ENCODE results near the gene IGF2R.

The IGF2R gene

DNA sequence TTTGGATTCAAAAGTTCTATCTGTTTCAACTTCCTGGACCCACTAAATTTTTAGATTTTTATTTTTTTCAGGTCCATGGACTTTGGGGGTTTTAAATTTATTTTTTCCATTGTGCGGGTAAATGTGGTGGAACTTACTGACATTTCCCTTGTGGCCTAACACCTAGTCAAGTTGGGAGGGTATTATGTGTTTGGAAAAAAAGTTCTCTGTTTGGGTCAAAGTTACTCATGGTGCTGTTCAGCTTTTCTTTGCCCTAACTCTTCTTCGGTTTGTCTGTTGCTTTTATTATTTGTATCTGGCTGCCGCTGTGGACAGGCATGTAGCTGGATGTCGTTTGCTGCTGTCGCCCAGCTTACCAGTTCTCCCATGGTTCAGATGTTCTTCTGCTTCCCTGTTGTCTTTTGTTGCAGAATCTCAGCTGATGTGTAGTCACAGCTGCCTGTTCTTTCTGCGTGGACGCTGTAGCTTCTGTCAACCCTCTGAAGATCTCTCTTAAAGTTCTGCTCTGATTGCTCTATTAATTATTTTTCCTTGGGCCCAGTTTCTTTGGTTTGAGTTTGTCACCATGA, 7.9 kb downstream of the IGF2R start:
- DNase-seq (ENCODE audit: low read depth), result no peak

DNA sequence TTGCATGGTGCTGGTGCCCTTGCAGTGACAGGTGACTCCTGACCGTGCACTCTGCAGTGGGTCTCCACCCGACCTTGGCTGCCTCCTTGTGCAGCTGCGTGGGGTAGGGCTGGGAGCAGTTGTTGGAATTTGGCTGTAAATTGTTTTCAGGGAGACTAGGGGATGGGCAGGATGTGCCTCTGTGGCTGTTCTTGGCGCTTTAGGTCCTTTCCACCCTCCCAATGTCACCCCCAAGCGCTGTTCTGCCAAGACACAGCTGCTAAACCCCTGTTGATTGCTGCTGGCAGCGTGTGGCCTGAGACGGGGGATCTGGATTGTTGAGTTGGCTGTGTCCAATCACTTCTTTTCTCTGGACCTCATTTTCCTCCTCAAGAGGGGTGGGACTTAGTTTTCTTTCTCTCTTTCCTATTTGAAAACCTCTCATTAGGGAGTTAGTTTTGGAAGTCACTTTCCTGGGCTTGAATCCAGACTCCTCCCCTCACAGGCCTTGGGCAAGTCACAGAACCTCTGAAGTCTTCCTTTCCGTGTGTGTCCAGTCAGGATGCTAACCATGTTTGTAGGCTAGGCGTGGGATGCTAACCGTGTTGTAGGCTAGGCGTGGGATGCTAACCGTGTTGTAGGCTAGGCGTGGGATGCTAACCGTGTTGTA, 8.5 kb downstream of the IGF2R start:
- no peak for DNase-seq (ENCODE audit: low read depth)

DNA sequence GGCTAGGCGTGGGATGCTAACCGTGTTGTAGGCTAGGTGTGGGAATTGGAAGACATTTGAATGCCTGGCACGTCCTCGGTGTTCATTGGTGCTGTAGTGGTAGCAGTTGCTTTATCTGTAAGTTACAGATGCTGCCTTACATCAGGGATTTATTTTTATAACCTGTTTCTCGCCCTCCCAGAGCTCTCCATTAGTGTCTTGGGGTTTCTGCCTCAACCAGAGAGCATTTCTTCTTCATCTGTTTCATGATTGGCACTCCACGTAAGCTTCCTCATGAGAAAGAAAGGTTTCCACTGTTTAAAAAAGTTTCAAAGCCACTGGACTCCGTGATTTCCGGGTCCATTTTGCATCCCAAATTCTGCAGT, 9.0 kb downstream of the IGF2R start:
- no peak for DNase-seq (ENCODE audit: low read depth)

DNA sequence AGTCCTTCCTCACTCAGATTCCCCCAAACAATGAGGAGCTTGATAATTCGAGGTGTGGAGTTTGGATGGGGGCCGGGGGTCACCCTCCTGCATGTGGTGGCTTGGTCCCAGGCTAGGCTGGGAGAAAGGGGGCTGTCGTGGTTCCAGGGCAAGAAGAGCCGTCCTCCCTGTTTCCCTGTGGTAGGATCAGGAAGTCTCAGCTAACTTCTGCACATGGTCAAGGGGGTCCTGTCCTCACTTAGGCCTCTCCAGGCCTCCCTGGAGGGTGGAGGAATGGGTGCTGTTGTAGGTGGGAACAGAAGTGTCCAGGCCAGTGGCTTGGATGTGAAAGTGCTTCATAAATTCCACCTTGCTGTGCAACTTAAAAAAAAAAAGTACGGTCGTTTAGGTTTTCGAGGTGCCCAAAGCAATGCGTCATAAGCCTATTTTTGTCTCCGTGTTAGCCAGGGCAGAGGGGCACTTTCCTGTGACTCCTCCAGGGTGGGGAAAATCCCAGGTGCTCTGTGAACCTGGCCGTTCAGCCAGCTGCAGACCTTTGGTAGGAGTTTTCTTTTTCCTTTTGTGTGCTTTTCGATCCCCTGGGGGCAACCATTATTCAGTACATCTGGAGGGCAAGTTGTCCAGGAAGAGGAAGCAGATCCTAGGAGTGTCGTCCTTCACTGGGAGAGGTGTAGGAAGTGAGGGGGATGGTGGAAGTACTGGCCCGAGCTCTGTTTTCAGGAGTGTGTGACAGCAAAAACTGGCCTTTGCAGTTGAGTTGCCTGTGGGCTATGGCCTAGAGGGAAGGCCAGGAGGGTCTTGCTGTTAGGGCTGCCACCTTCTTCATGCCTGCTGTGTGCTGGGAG, 9.6 kb downstream of the IGF2R start:
- DNase-seq (ENCODE audit: low read depth), result no peak

DNA sequence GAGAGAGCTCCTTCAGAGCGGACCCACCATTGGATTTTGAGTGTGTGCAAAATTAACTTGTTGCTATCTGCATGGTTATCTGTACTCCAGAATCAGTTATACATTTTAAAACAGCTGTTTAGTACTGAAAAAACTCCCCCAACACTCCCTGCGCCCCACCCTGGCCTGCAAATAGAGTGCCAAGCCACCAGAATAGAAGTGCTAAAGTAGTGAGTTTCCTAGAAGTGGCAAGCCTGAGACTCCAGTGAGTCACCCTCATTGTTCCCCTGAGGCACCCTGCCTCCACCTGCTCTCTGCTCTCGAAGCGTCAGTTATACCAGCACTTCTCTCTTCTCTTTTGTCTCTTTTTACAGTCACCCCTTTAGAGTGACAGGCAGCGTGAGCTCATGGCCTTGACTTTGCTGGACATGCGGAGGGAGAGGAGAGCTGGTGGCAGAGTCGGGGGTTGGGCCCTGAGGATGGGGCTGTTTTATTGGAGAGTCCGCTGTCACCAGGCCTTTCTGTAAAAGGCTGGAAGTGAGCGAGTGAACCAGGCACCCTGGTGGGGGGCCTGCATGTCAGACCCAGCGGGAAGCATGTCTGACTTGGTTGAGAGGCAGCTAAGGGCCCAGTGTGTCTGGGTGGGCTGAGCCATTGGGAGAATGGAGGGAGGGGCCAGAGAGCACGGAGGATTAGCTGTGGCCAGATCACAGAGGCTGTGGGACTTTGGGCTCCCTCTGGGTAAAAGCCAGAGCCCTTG, 10.4 kb downstream of the IGF2R start:
- no peak for DNase-seq (ENCODE audit: low read depth)

DNA sequence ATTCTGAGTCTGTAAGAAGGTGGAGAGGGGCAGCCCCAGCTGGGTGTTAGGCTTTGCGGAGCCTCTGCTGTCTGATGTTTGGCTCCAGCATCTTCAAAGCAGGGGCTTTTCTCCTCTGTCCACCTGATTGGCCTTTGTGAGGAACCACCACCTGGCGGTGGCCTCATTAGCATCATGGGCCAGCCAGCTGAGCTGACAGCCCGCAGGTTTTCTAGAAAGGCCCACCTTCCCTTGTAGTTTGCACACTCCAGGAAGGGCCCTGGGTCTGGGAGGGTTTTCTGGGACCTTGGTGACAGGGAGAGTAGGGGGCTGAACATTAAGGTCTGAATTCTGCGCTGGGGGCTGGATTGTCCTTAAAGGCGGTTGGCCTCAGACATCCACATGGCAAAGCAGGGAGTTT, 11.6 kb downstream of the IGF2R start:
- no peak for DNase-seq (ENCODE audit: low read depth)

DNA sequence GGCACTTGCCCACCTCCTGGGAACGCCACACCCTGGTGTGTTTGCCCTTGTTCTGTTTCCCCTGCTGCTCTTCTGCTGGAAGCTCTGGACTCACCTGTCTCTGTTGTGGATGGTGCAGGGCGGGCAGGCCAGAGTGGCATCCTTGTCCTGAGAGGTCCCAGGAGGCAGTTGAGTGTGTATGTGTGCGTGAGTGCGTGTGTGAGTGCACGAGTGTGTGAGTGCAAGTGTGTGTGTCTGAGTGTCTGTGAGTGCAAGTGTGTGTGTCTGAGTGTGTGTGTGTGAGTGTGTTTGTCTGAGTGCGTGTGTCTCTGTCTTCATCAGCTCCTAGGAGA, 12.2 kb downstream of the IGF2R start:
- DNase-seq (ENCODE audit: low read depth), result no peak

DNA sequence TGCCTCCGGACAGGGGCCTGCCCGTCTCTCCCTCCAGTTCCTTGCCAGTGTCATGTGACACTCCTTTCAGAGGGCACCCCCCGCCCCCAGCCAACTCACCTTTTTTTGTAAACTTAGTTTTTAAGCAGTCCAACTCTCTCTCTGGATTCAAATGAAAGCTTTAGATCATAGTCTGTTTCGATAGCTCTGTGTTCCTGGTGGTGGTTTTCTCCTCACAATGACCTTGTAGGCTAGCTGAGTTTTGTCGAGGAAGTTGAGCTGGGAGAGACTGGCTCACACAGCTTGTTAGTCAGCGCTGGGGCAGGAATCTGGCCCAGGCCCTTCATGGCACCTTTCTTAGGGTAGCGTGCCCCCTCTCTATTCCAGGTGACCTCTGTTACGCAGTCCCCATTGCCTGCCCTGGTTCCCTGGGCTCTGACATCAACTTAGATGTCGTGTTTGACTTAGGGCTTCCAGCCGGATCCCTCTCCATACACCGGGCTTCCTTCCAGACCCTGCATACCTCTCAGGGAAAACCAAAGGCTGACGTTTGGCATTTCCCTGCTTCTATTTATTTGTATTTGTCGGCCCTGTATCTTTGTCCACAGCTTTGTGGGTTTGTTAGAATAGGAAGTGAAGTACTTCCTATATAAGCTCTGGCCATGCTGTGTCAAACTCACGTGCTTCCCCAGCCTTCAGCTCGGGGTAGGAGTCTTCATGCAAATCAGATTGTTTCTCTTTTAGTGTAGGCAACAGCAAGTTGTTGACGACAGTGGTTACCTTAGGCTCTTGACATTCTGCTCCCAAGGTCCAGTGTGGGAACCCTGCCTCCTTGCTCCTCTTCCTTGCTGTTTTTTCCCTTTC, 12.7 kb downstream of the IGF2R start:
- DNase-seq (ENCODE audit: low read depth), result no peak

DNA sequence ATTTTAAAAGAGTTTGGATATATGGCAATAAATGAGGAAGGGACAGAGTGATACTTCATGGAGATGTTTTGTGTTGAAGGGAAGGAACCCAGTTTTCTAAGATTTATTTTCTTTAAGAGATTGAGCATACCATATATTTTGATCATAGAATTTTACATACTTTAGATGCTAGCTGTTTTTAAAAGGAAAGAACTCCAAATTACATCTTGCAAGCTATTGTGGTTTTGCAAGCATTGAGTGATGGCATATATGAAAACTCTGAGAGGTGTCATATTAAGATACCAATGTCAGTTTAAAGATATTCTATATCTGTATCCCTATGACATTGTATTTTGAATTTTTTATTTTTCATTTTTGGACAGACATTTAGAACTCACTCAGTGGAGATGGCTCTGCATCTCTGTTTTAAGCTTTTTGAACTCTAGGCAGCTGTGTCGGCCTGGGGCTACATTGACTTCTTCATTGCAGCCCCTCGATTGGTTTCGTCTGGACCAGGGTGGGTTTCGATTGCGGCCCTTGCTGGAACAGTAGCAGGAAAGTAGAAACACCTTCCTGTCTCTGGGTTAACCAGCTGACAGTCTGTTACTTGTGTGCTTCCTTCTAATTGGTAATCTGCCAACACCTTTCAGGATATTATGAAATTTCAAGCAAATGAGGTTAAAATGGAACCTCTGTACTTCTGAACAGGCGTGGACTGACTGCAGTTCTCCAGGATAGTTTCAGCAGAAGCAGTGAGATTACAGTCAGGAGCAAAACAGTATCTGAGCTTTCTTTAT, 14.0 kb downstream of the IGF2R start:
- DNase-seq (ENCODE audit: low read depth), result no peak

DNA sequence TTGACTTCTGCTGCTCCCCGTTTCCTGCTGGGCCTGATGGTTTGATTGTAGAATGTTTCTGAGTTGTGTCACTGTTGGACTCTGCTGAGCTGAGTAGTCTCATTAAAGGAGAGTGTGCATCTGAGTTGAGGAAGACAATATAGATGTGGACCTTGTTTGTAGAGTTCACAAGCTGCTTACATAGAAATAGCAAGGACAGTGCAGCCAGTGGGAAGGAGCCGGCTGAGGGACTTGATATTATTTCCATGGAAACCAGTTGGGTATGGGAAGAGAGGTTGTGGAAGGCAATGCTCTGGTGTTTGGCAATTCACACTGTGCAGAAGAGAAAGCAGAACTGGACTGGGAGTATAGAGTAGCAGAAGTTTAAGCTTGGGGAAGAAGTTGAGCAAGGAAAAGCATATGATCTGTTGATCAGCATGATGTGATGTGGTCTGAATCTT, 14.8 kb downstream of the IGF2R start:
- no peak for DNase-seq (ENCODE audit: low read depth)

DNA sequence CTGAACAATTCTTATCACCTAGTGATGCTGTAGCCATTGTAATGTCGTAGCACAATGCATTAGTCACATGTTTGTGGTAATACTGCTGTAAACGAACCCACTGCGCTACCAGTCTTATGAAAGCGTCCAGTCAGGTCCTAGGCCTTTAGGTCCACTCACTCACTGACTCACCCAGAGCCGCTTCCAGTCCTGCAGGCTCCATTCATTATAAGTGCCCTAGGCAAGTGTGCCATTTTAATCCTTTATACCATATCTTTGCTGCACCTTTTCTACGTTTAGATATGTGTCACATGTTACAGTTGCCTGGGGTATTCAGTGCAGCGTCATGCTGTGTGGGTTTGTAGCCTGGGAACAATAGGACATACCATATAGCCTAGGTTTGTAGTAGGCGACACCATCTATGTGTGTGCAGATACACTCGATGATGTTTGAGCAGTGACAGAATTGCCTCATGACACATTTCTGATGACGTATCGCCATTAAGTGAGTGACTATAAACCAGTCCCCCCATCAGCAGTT, 15.4 kb downstream of the IGF2R start:
- DNase-seq (ENCODE audit: low read depth), result no peak

DNA sequence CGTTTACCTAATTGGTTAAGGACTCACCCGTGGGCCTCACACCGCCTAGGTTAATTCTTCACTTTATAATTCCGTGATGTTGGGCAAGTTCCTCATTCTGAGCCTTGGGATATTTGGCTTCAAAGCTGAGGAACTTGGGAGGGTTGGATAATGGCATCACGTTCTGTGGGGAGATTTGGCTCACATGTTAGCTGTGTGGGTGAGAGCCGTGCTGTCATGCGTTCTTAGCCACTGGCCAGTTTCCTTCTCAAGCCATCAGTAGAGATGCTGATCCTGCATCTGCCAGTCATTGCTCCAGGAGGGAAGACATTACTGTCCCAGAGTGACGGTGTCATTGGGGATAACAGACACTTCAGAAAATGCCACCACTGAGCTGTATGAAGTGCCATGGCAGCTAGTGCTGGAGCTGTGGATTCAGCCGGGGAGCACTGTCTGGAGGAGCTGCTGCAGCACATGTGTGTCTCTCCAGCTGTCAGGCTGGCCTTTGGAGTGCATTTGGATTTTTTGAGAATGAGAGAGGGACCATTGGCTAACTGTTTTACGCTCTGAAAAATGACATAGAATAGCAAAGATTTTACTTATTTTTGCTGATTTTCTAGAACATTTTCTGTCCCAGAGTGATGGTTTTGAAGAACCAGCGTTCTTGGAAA, 16.5 kb downstream of the IGF2R start:
- no peak for DNase-seq (ENCODE audit: low read depth)

DNA sequence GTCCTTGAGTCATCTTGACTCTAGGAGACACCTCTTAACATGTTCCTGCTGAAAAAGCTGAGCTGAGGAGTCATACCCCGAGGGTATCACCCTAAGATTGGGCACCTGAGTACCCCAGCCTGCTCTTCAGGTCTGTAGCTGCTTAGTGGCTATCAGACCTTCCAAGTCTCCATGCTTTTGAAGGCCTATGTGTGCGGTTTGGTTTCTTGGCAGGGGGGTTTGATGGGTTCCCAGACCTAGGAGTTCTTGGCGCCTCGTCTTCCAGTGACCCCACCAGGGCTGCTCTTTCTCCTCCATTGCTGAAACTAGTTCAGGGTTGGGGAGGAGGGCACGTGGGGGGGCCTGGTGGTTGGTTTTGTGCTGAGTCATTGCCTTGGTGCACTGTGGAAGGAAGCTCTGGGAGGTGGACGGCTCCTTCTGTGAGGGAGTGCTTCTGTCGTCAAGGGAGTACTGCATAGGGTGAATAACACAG, 20.1 kb downstream of the IGF2R start:
- no peak for DNase-seq (ENCODE audit: low read depth)

DNA sequence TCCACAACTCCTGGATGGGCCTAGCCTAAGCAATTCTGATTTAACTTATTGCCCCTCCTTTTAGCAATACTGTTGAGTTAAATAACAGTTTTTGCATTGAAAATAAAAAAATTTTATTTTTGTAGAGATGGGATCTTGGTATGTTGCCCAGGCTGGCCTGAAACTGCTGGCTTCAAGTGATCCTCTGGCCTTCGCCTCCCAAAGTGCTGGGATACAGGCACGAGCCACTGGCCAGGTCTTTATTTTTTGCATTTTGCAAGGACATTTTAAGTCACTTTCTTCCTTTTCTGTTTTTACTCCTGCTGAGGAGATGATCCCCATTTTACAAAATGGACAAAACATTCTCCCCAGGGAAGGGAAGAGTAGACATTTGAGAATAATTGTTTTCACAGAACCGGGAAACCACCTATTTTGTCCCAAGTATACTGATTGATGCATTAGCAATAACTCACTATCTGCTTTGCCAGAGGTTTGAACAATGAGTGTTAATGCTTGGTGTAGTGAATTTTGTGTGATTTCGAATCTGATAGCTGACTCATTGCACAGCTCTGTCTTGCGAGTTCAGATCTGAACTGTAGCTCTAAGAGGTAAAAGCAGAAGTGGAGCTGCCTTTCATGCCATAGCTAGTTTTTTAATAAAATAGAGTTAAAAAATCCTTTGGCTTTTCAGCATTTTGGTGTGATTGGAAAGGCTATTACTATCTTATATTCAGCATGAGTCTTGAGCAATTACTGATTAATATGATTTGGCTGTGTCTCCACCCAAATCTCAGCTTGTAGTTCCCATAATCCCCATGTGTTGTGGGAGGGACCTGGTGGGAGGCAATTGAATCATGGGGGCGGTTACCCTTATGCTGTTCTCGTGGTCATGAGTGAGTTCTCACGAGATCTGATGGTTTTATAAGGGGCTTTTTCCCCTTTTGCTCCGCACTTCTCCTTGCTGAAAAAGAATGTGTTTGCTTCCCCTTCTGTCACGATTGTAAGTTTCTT, 20.9 kb downstream of the IGF2R start:
- no peak for DNase-seq (ENCODE audit: low read depth)

DNA sequence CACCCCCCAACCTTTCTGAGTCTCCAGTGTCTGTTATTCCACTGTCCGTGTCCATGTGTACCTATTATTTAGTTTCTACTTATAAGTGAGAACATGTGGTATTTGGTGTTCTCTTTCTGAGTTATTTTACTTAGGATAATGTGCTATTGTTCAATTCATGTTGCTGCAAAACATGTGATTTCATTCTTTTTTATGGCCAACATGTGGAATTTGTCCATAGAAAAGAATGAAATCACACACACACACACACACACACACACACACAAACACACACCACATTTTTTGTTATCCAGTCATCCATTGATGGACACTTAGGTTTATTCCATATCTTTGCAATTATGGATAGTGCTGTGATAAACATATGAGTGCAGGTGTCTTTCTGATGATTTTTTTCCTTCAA, 23.5 kb downstream of the IGF2R start:
- no peak for DNase-seq (ENCODE audit: low read depth)

DNA sequence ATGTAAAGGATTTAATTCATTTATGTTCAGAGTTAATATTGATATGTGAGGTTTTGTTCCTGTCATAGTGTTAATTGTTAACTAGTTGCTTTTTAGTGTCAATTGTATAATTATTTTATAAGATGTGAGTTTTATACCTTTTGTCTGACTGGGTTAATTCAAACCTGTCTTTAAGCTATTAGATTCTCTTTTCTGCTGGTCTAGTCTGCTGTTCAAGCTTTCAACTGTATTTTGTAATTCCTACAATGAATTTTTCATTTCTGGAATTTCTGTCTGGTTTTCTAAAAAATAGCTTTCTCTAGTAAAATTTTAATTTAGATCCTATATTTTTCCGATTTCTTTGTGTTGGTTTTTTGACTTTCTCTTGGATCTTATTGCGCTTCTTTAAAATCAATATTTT, 26.5 kb downstream of the IGF2R start:
- DNase-seq (ENCODE audit: low read depth), result no peak

DNA sequence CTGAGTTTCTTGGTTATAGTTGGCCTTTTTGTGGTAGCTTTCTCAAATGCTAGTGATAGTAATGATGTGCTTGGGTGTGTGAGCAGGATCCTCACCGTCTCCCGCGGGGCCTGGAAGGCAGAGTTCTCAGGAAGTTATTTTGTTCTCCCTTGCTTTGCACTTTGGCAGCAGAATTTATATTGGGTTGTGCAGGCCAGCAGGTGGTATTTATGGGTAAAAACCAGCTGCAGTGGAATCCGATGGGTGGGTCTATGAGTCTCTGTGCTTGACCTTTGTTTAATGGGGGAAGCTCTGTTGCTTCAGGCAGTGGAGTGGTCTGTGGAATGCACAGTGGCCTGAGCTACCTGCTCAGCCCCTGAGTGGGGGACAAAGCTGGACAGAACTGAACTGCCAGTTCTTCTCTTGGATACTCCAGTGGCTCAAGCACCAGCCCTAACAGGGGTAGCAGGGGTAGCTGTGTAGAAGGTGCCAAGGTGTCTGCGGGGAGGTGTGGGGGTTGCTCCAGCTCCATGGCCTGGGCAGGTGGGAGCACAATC, 27.3 kb downstream of the IGF2R start:
- no peak for DNase-seq (ENCODE audit: low read depth)

DNA sequence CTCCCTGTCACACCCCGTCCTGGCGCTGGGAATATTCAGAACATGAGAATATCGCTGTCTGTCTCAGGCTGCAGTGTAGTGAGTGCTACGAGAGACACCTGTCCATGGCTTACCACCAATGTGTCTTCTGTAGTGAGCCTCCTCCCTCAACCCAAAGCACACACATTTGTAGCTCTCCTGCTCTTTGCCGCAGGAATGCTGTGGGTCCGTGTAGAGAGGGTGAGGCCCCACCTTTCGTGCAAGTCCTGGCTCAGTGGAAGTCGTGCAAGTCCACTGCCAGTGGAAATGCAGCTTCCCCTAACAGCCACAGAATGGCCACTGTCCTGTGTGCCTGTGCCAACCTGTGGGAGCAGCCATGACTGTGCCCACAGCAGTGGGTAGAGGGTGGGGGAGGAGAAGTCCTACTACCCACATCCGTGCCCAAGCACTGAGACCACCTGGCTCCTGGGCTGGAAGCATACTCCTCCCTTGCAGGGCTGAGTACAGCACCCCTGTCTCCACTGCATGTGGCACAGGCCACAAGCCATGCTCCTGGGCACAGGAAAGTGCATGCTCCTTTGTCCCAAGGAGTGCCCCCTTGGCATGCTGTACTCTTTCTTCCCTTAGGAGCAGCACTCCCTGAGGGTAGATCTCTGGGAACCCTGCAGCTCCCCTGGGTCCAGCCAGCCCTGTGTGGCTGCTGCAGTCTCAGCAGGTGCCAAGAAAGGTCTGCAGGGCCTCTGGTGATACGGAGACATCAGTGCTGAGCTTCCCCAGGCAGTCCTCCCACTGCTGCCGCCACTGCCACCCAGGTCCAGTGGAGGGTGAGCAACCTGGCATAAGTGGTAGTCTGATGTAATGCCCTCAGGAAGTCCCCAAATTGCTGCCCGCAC, 28.0 kb downstream of the IGF2R start:
- no peak for DNase-seq (ENCODE audit: low read depth)
